GM13976 (cell line): ENCODE results near the gene ORMDL3.

Experiments used
- DNase-seq: peaks from one replicate; pipeline ENCODE4 v3.0.0; 2012; ENCODE audit warnings: low spot score
- in situ Hi-C: fragments of 300-500 bp; cut with MboI; formaldehyde crosslinking; loops from one replicate; pipeline ENCODE4 v1.12.0; 2022; ENCODE audit warnings: low sequenced_read_pairs, mixed read lengths, inconsistent platforms; ENCODE audit not compliant: unreplicated experiment
- TF ChIP-seq, protein P1 (sequence below): IDR thresholded peaks from 2 replicates; pipeline ENCODE4 v1.5.1; 2012; ENCODE audit warnings: borderline replicate concordance, mild to moderate bottlenecking; ENCODE audit not compliant: insufficient read depth; ENCODE audit errors: extremely low read depth, missing control alignments, control extremely low read depth

The ORMDL3 gene

DNA sequence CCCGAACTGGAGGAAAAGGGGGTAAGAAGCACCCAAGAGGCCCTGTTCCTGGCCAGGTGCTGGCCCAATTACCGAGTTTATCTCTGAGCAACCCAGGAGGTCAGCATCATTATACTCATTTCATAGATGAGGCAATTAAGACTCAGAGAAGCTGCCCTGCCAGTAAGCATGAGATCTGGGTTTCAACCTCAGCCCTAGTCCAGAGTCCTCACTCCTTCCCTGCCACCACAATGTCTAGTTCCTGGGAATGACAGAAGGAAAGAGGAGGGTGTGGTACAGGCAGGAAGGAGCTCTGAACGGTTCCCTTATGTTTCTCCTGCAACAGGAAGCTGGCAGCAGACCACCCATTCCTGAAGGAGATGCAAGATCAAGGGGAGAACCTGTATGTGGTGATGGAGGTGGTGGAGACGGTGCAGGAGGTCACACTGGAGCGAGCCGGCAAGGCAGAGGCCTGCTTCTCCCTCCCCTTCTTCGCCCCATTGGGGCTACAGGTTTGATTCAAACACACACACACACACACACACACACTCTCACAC, 42.8 kb upstream of the ORMDL3 start:
- no peak for DNase-seq
- TF ChIP-seq, protein P1, sequence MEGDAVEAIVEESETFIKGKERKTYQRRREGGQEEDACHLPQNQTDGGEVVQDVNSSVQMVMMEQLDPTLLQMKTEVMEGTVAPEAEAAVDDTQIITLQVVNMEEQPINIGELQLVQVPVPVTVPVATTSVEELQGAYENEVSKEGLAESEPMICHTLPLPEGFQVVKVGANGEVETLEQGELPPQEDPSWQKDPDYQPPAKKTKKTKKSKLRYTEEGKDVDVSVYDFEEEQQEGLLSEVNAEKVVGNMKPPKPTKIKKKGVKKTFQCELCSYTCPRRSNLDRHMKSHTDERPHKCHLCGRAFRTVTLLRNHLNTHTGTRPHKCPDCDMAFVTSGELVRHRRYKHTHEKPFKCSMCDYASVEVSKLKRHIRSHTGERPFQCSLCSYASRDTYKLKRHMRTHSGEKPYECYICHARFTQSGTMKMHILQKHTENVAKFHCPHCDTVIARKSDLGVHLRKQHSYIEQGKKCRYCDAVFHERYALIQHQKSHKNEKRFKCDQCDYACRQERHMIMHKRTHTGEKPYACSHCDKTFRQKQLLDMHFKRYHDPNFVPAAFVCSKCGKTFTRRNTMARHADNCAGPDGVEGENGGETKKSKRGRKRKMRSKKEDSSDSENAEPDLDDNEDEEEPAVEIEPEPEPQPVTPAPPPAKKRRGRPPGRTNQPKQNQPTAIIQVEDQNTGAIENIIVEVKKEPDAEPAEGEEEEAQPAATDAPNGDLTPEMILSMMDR = no peak
- in situ Hi-C loops = no loop called here

DNA sequence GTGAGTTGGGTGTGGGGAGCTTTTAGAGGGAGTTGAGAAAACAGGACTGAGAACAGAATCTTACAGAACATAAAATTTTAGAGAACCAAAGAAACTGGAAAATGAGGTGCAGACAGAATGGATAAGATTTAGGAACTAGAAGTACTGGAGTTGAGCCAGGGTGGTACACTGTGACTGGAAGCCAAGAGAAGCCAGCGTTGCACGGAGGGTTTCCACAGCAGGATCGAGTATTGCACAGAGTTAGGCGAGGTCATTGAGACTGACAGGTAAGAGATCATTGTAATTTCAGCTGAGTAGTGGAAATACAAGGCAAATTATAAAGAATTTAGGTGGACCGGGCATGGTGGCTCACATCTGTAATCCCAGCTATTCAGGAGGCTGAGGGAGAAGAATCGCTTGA, 42.0 kb upstream of the ORMDL3 start:
- in situ Hi-C loops = no loop called here
- DNase-seq = no peak
- TF ChIP-seq, protein P1 = no peak

DNA sequence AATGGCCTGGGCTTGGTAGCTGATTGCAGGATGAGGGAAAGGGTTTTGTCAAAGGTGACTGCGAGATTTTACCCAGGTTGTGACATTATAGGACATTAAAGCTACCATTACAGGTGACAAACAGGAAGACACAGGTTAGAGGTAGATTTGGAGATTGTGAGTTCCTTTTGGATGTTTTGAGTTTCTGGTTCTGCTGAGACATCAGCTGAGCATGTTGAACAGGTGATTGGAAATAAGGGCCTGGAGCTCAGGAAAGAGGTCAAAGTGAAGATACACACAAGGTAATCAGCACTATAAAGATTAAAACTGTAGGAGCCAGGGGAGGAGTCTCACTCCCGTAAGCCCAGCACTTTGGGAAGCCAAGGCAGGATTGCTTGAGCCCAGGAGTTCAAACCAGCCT, 41.4 kb upstream of the ORMDL3 start:
- no peak for DNase-seq
- TF ChIP-seq, protein P1 = no peak
- in situ Hi-C loops = no loop called here

DNA sequence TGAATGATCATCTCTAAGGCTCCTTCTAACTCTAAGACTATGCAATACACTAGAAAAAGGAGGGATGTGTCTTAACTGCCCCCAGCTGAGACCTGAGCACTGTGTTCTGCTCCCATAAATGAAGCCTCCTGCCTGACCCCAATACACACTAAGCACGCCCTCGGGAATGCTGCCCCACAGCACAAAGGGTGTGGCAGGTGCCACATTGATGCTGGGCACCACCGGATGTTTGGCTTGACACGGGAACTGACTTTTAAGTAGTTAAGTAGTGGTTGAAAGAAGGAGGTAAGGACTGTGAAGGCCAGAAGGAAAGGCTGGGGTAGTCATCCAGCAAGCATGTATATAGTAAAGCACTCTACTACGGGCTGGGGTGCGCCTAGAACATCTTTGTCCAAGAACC, 39.4 kb upstream of the ORMDL3 start:
- TF ChIP-seq, protein P1 = no peak
- in situ Hi-C loops = no loop called here
- DNase-seq = no peak

DNA sequence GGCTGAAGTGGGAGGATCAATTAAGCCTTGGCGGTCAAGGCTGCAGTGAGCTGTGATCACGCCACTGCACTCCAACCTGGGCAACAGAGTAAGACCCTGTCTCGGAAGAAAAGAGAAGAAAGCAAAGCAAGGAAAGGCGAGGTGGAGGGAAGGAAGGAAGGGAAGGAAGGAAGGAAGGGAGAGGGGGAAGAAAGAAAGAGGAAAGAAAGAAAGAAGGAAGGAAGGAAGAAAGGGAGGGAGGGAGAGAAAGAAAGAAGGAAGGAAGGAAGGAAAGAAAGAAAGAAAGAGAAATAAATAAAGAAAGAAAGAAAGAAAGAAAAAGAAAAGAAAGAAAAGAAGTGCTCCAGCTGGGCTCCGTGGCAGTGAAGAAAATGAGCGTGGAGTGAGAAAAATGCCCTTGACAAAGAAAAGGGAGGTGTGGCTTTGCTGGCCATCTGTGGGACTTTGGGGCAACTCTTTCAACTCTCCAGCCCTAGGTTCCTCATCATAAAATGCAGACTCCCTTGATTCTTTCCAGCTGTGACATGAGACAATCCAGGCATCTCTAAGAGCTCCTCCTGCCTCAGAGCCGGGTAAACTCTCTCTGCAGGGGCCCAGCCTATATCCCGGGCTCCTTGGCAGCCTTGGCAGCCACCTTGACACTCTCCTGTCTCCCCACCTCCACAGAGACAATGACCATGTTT, 37.8 kb upstream of the ORMDL3 start:
- TF ChIP-seq, protein P1 = no peak
- in situ Hi-C loops = no loop called here
- no peak for DNase-seq

DNA sequence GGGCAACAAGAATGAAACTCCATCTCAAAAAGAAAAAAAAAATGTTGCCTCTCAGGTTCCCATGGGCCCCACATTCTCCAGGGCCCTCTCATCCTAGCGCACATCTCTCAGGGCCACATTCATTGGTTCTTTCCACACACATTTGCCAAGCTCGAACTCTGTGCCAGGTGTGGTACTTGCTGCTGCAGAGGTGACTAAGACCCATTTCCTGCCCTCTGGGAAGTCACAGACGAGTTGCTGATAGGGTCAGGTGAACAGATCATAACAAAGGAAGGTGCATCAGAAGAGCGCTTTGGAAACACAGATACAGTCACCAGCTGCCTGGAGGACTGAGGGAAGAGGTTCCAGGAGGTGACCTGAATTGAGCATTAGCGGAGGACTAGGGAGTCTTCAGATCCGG, 36.4 kb upstream of the ORMDL3 start:
- in situ Hi-C loops = no loop called here
- TF ChIP-seq, protein P1 = no peak
- DNase-seq = no peak
